GM18517 (cell line): ENCODE measurements around the gene PROKR1.
"Not testable (repeated sequence)": the region's sequence is repeated elsewhere in the genome, so short reads cannot be mapped to it uniquely, and the experiment has no call there.

Experiments
- ATAC-seq: cut with Tn5 transposase; IDR thresholded peaks from one replicate; pipeline ENCODE4 v1.9.1; 2021; ENCODE audit warnings: mild to moderate bottlenecking, moderate library complexity; ENCODE audit not compliant: unreplicated experiment

Gene PROKR1

DNA sequence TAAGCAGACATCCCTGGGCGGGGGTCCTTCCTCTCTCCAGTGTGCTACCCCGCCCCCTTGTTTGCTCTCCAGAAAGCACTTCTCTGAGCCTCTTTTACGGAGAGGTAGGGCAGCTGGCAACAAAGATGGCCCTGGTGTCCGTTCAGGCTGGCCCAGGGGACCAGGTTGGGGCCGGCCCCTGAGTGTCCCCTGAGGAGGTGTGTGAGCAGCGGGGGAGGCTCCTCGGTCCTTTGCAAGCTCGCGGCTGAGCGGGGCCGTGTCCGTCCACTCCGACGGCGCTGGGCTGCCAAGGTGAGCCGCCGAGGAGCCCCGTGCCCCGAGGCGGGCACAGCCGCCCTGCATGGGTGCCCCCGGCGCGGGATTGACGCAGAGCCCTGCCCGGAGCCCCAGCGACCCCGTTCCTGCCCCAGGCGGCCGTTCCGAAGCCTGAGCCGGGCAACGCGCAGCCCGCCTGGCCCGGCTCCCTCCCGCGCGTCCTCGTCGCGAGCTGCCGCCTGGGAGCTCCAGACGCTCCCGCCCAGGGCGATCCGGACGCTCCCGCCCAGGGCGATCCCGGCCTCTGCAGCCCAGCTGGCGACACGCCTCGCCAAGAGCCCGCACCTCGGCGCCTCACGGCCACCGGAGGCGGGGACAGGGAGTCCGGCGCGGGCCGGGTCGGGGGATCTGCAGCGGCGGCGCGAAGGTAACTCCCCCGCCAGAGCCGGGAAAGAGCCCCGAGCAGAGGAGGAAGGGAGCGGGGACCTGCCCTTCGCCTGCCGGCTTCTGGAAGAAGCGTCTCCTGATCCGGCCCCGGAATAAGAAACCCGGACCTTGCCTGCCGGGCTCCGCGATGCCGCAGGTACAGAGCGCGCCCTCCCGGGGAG lies at the start of gene PROKR1:
PROKR1 (plus strand) TSS at position 569 of the 863 bp plus-strand sequence. CDS start 2,243 bp downstream, outside the sequence.
- no peak for ATAC-seq

DNA sequence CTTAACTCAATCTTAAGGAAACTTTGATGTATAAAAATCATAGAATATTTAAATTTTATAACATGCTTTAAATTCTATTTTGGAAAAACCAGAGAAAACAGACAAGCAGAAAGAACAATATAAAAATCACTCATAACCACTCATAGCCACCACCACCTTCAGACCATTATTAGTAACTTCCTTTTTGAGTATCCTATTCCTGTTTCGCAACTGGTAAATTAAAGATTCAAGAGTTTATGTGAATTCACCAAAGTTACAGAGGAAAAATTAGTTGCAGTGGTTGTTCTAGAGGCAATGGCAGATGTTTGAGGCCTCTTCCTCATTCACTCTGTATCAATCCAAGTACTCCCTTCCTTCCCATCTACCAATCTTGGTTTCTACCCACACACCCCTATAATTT lies 49.3 kb upstream of the PROKR1 start:
- ATAC-seq = no peak

DNA sequence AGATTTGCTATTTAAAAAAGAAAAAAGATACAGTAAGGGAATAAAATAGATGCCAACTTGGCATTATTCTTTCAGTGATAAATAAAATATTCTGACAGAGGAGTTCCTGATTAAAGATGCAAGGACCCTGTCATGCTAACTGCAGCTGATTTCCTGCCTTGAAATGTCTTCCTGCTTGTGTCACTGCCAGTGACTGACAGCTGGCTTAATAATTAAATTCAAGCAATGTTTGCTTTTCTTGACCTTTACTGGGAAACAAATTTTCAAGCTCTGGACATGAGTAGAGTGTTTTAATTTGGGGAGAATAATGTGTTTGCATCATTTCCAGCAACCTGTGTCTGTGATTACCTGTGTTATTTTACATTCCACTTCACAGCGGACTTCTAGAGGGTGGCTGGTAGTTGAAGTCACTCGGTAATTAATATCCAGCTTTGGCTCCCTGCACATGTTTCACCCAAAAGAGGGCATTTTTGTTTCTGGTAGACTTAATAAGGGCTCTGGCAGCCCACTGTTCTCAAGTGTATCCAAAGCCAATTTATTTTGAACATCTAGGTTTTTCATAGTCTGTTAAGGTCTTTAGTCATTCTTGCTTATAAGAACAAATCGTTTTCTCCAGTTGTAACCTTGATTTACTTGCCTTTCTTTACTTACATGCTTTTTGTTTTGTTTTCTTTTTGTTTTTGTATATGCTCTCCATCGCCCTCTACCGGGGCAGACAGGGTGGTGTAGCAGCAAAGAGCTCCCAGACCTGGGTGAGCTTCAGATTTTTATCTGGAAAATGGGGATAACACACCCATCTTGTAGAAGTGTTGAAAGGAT lies 48.5 kb upstream of the PROKR1 start:
- ATAC-seq = no peak

DNA sequence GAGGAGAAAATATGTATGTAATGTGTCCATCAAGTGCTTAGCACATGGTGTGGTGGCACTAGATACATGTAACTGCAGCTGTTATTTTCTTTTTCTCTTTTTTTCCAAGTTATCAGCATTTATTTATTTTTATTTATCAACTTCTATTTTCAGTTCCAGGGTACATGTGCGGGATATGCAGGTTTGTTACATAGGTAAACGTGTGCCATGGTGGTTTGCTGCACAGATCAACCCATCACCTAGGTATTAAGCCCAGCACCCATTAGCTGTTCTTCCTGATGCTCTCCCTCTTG lies 47.9 kb upstream of the PROKR1 start:
- ATAC-seq = not testable (repeated sequence)

DNA sequence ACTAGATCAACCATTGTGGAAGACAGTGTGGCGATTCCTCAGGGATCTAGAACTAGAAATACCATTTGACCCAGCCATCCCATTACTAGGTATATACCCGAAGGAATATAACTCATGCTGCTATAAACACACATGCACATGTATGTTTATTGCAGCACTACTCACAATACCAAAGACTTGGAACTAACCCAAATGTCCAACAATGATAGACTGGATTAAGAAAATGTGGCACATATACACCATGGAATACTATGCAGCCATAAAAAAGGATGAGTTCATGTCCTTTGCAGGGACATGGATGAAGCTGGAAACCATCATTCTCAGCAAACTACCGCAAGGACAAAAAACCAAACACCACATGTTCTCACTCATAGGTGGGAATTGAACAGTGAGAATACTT lies 42.9 kb upstream of the PROKR1 start:
- not testable (repeated sequence) for ATAC-seq

DNA sequence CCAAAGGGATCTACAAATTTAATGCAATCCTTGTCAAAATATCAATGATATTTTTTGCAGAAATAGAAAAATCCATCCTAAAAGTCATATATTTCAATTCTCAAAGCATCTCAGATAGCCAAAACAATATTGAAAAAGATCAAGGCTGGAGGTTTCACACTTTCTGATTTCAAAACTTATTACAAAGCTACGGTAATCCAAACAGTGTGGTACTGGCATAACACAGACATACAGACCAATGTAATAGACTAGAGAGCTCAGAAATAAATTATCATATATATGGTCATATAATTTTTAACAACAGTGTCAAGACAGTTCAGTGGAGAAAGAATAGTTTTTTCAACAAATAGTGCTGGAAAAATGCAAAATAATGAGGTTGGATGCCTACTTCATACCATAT lies 40.3 kb upstream of the PROKR1 start:
- no peak for ATAC-seq

DNA sequence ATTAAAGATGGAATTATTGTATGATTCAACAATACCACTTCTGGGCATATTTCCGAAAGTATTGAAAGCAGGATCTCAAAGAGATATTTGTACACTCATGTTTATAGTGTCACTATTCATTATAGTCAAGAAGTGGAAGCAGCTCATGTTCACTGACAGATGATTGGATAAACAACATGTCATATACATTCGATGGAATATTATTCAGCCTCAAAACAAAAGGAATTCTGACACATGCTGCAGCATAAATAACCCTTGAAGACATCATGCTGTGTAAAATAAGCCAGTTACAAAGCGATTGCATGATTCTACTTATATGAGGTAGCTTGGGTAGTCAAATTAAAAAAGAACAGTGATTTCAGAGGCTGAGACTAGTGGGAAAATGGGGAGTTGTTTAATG lies 39.3 kb upstream of the PROKR1 start:
- ATAC-seq = no peak

DNA sequence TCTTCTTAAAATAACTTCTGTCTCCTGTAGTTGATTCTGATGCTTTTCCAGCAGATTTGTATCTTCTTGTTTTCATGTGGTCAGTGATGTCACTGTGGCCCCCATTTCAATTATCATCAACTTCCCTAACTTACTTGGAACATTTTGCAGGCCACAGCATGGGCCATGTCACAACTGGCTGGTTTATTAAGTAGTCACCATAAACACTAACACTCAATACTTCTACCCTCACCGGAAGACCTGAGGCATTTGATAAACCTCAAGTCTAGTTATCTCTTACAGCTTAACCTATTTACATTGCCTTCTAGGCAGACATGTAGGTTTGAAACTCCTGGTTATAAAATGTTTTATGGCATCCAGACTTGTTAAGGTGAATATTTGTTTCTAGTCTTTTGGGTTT lies 37.4 kb upstream of the PROKR1 start:
- no peak for ATAC-seq

DNA sequence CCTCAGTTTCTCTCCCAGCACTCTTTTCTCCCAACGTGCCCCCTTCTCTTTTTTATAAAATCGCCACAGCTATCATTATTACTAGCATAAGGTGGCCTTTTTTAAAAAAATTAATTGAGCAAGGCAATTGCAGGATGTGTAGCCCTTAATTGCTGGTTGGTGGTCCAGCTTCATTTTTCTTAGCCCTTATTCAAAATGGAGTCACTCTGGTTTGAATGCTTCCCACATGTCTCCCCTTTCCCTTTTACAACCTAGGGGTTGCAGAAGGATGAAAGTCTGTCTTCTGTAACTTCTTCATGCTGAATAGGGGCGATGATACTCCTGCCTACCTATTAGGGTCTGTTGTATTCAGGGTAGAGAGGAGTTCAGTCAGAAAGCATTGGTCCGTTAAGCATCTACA lies 36.6 kb upstream of the PROKR1 start:
- no peak for ATAC-seq

DNA sequence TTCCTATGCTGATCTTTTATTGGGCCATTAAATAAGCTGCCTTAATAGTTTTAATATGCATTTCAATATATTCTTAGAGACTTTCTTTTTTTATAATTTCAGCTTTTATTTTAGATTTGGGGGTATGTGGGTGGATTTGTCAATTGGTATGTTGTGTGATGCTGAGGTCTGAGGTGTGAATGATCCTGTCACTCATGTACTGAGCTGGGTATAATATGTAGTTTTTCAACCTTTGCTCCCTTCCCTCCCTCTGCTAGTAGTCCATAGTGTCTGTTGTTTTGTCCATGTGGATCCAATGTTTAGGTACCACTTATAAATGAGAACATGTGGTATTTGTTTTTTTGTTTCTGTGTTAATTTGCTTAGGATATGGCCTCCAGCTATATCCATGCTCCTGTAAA lies 35.5 kb upstream of the PROKR1 start:
- ATAC-seq = no peak

DNA sequence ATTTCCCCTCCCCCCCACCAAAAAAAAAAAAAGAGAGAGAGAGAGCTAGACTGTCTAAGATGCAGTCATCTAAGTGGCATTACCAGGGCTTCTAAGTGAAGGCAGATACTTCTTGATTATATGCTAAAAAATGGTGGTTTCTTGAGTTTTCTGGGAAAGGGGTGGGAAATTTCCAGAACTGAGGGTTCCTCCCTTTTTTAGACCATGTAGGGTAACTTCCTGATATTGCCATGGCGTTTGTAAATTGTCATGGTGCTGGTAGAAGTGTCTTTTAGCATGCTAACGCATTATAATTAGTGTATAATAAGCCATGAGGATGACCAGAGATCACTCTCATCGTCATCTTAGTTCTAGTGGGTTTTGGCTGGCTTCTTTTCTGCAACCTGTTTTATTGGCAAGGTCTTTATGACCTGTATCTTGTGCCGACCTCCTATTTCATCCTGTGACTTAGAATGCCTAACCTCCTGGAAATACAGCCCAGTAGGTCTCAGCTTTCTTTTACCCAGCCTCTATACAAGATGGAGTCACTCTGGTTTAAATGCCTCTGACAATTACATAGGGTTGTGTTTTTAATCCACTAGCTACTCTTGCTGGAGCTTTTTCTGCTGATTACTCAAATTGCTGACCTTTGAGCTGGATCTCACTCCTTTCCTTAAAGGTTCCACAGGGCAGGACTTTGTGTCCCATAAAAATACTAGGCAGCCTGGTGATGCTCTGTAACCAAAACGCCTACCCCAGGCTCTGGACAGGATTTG lies 30.4 kb upstream of the PROKR1 start:
- no peak for ATAC-seq

DNA sequence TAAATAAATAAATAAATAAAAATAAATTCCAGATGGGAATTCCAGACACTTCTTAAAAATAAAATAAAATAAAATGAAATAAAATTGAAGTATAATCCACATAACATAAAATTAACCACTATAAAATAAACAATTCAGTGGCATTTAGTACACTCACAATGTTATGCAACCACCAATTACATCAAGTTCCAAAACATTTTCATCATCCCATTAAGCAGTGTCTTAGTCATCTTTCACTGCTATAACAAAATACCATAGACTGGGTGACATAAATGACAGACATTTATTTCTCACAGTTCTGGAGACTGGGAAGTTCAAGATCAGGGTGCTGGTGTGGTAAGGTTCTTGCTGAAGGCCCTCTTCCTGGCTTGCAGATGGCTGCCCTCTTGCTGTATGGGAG lies 22.6 kb upstream of the PROKR1 start:
- ATAC-seq = no peak

DNA sequence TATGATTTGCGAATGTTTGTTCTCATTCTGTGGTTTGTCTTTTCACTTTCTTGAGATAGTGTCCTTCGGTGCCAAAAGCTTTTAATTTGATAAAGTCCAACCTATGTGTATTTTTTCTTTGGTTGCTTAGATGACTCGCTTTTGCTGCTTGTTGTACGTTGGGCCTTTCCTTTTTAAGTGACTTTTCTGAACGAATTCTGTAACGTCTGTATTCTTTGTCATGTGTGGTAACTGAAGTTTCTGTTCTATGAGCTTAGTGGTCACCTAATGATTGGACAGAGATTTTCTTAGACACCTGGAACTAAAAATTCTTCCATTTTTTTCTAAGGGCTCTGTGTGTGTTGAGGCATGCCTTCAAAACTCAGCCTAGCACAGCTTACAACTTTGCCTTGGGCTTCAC lies 19.6 kb upstream of the PROKR1 start:
- no peak for ATAC-seq

DNA sequence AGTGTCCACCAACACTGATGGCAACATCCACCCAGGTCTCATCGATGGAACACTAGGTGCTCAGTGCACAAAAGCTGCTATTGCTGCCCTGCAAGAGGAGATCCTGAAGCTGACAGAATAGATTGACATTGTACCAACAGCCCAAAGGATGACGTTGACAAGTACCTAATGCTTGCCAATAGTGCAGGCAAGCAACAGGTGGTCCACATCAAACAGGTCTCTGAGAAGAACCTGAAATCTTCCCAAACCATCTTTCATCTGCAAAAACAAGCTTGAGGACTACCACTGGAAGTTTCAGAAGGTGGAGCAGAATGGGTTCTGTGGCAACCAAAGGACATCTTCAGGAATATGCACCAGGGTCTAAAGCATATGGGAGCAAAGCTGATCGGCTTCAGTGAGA lies 15.8 kb upstream of the PROKR1 start:
- no peak for ATAC-seq

DNA sequence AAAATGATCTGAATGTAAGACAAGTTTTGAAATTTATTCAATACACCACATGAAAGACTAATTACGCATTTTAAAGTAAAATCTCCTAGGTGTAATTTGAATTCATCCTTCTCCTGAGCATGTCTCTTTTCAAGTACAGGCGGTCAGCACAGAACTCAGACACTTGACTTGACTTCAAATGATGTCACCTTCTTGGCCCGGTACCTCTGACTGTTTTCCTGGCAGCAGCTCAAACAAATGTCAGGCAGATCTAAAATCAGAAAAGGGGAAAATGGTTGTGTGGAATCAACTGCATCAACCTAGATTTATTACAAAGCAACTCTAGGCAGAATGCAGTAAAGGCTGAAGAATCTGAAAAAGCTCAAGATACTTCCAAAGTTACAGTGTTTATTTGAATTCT lies 11.4 kb upstream of the PROKR1 start:
- no peak for ATAC-seq

DNA sequence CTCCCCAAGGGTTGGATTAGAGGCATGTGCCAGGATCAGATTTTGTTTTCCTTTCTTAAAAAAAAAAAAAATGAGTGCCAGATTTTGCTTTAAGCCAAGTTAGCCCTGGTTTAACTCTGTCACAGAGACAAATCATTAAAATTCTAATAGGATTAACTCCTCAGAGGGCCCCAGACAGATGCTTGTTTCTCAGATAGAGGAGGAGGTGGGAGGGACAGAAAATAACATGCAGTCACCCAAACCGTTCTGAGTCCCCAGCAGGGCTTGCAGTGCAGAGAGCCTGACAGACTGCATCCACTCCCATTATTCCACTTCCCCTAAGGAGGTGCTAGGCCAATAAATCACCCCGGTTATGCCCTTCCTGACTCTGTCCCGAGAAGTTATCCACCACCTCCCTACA lies 6.3 kb upstream of the PROKR1 start:
- no peak for ATAC-seq

DNA sequence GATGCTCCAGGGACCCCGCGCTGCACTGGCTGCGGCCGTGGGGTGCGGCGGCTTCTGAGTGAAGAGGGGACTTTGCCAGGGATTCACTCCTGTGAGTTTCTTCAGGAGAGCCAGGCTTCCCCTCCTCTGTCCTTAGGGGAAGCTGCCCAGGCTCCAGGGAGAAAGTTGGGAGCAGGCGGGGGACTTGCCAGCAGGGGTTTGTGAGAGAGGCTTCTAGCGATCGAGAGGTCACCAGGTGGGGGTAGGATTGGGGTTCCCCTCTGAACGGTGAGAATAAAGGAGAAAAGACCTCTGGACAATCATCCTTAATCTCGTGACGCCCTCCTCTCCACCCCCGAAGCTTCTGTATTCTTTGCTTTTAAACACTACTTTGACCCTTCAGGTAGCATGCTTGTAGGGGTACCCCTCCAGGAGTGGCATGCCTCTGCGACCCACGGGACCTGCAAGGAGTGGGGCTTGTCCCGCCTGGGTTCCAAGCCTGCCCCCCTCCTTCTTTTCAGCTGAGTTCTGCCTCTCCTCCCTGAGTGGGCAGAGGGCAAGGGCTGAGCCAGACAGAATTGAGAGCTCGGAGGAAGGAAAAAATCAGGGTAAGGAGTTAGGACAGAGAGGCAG lies 601 bp downstream of the PROKR1 start:
- ATAC-seq = no peak

DNA sequence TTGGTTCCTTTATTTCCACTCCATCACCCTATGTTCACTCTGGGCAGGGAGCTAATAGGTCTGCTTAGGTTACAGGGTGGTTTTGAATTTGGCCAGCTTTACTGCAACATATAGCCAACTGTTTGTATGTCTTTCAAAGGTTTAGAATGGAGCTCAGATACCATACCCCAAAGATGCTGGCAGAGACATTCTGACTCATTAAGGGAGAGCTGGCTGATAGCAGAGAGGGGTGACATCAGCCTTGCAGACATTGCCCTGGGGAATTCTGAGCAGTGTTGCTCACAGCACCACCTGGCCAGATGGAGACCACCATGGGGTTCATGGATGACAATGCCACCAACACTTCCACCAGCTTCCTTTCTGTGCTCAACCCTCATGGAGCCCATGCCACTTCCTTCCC lies 2.1 kb downstream of the PROKR1 start:
- no peak for ATAC-seq

DNA sequence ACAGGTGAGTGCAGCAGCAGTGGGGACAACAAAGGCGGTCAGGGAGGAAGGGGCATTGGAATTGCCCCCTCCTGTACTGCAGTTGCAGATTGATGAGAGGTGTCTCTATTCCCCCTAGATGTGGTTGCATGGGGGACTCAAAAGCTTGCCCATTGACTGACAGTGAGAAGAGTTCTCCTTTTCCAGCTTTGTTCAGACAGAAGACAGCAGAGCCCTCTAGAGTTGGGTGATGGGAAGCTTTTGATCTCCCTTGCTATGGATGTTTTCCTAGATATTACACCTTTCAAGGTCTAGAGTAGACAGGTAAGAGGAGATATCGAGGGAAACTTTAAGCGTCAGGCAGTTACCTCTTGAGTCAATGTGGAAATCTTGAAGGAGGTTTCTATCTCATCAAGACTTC lies 2.9 kb downstream of the PROKR1 start:
- no peak for ATAC-seq

DNA sequence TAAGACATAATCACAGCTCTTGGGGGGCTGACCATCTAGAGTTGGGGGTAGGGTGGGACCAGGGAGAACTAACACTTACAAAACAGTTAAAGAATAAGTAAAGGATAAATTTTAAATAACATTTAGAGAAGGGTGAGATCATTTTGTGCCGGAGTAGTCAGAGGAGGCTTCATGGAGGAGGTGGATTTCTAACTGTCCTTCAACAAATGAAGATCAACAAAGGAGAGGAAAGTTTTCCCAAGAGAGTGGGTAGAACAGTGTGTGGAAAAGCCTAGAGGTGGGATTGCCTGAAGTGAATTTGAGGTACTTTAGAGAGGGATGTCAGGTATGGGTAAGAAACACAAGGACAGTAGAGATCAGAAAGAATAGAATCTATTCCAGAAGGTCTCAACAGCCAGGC lies 7.3 kb downstream of the PROKR1 start:
- no peak for ATAC-seq

DNA sequence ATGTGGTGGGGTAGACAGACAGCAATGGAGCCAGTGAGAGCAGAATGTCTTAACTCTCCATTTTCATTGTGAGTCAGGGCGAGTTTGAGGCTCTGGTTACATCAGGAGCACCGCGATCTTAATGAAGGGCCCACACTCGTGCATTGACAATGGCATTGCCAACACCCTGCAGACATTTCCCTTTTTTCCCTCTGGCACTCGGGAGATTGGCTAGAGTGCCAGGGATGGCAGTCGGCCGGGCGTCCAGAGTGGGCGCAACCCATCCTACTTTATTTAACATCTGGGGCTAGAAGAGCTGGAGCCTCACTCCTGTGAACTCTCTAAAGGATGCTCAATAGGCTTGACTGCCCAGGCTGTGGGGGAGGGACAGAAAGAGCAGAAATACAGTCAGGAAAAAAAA lies 9.7 kb downstream of the PROKR1 start:
- no peak for ATAC-seq
